PC-9 (cell line): Measurements from ENCODE around the gene SDK1.

Source experiments
- CTCF ChIP-seq: fragments of 200-600 bp; sonication (generic); conservative IDR thresholded peaks from 2 replicates; pipeline ENCODE4 v1.6.1; 2017; ENCODE audit warnings: mixed run types, antibody characterized with exemption, mild to moderate bottlenecking, moderate library complexity
- EZH2 ChIP-seq: fragments of 200-600 bp; sonication (generic); IDR thresholded peaks from 2 replicates; pipeline ENCODE4 v1.8.0; 2017; ENCODE audit warnings: antibody characterized with exemption, low read depth

GRCh38 chr7:4236389-4236788 lies 935.3 kb downstream of the SDK1 start:
- TF ChIP-seq CTCF, result no peak
- TF ChIP-seq EZH2, result no peak
